Smooth muscle cell (in vitro differentiated cells): Measurements from ENCODE around the gene LRRC28. TPM values are rescaled to one million over a fixed set of nuclear protein-coding genes. Genes with fewer than 3 reads are reported as not detected.

Experiments used
- DNase-seq: peaks from one replicate; lab custom pipeline; 2025; ENCODE audit not compliant: unreplicated experiment; lab: John Stamatoyannopoulos, UW
- H2AFZ ChIP-seq: fragments of 200-600 bp; sonication (generic); 2 replicates; pipeline ENCODE4 v1.6.0; 2016; ENCODE audit warnings: antibody characterized with exemption, low read depth, mild to moderate bottlenecking
- H3F3A ChIP-seq: fragments of 200-600 bp; sonication (generic); 2 replicates; pipeline ENCODE4 v1.6.0; 2017; ENCODE audit warnings: antibody characterized with exemption, low read depth
- H3K27ac ChIP-seq: fragments of 200-600 bp; sonication (generic); 2 replicates; pipeline ENCODE4 v1.5.1; 2016; ENCODE audit warnings: low read depth, mild to moderate bottlenecking
- H3K27me3 ChIP-seq: fragments of 200-600 bp; sonication (generic); 2 replicates; pipeline ENCODE4 v1.6.1; 2016; ENCODE audit warnings: low read depth, mild to moderate bottlenecking
- H3K36me3 ChIP-seq: fragments of 200-600 bp; sonication (generic); 2 replicates; pipeline ENCODE4 v1.5.1; 2016; ENCODE audit warnings: low read depth
- H3K4me1 ChIP-seq: fragments of 200-600 bp; sonication (generic); 2 replicates; pipeline ENCODE4 v1.5.1; 2016; ENCODE audit warnings: low read depth
- H3K4me2 ChIP-seq: fragments of 200-600 bp; sonication (generic); 2 replicates; pipeline ENCODE4 v1.6.0; 2016; ENCODE audit warnings: mild to moderate bottlenecking
- H3K4me3 ChIP-seq: fragments of 200-600 bp; sonication (generic); 2 replicates; pipeline ENCODE4 v1.5.1; 2016; ENCODE audit warnings: mild to moderate bottlenecking
- H3K79me2 ChIP-seq: fragments of 200-600 bp; sonication (generic); 2 replicates; pipeline ENCODE4 v1.6.0; 2016; ENCODE audit warnings: low read depth, mild to moderate bottlenecking
- H3K9ac ChIP-seq: fragments of 200-600 bp; sonication (generic); 2 replicates; pipeline ENCODE4 v1.6.0; 2016; ENCODE audit warnings: low read depth
- H3K9me3 ChIP-seq: fragments of 200-600 bp; sonication (generic); replicated peaks from 2 replicates; pipeline ENCODE4 v1.5.1; 2016; ENCODE audit warnings: low read depth
- H4K20me1 ChIP-seq: fragments of 200-600 bp; sonication (generic); 2 replicates; pipeline ENCODE4 v1.6.0; 2016; ENCODE audit warnings: low read depth
- WGBS: methylation state at CpG from one replicate; pipeline ENCODE4 v1.1.7; 2016; ENCODE audit warnings: low lambda C conversion rate; 5-methylcytosine and 5-hydroxymethylcytosine counted together
- polyA plus RNA-seq: library from polyadenylated mRNA; unstranded; fragments of >200 nt; fragmentation: Nextera tagmentation; extraction: Ambion mirVana; gene quantifications from 2 replicates; pipeline ENCODE4 v1.2.1, GENCODE V29; 2016
- total RNA-seq: library from RNA; depleted of rRNA; stranded (reverse); fragments of >200 nt; gene quantifications from 2 replicates; pipeline ENCODE4 v1.2.3, GENCODE V29; 2014
- TF ChIP-seq, protein P1 (sequence below): fragments of 200-600 bp; sonication (generic); IDR thresholded peaks from 2 replicates; pipeline ENCODE4 v1.5.1; 2017; ENCODE audit warnings: borderline replicate concordance, mild to moderate bottlenecking, antibody characterized with exemption; ENCODE audit not compliant: insufficient read depth, poor library complexity, severe bottlenecking

LRRC28 gene
- total and polyA plus RNA-seq, 2 experiments from 2014 or later, result 26.5 to 28.8 TPM

DNA sequence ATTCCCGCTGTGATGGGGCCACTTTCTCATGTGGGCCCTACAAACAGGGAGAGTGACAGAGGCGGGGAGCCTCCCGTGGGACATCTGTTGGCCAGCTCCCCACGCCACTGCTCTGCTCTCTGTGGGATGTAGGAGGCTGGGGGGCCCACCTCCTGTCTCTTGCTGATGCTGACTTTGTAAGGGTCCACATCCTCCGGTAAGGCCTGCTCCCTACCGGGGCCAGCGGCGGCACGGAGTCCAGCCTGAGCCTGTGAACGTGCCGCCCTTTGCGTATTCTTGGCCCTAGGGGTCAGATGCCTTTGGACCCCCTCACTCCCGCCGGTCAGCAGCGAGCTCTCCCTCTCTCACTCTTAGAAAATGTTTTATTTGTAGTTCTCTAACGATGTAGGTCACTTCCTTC is 153.2 kb downstream of the LRRC28 start:
- no peak overlapping the region for H3K9ac ChIP-seq
- H2AFZ ChIP-seq, result no peak overlapping the region
- no peak overlapping the region for H3K4me2 ChIP-seq
- H3K9me3 ChIP-seq, result no peaks in the 10 kb centered on the region
- no peaks in the 10 kb centered on the region for H3K27me3 ChIP-seq
- DNase-seq, result no peak
- WGBS, result 94% methylated on average over 16 of the region's 16 CpGs
- peaks cover 8% of the 10 kb centered on the region for H3F3A ChIP-seq
- H4K20me1 ChIP-seq, result no peaks in the 10 kb centered on the region
- H3K36me3 ChIP-seq, result no peaks in the 10 kb centered on the region
- H3K27ac ChIP-seq, result no peak overlapping the region
- no peaks in the 10 kb centered on the region for H3K4me1 ChIP-seq
- no peak overlapping the region for H3K4me3 ChIP-seq
- H3K79me2 ChIP-seq, result no peaks in the 10 kb centered on the region
- TF ChIP-seq, protein P1, sequence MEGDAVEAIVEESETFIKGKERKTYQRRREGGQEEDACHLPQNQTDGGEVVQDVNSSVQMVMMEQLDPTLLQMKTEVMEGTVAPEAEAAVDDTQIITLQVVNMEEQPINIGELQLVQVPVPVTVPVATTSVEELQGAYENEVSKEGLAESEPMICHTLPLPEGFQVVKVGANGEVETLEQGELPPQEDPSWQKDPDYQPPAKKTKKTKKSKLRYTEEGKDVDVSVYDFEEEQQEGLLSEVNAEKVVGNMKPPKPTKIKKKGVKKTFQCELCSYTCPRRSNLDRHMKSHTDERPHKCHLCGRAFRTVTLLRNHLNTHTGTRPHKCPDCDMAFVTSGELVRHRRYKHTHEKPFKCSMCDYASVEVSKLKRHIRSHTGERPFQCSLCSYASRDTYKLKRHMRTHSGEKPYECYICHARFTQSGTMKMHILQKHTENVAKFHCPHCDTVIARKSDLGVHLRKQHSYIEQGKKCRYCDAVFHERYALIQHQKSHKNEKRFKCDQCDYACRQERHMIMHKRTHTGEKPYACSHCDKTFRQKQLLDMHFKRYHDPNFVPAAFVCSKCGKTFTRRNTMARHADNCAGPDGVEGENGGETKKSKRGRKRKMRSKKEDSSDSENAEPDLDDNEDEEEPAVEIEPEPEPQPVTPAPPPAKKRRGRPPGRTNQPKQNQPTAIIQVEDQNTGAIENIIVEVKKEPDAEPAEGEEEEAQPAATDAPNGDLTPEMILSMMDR, result no peak

DNA sequence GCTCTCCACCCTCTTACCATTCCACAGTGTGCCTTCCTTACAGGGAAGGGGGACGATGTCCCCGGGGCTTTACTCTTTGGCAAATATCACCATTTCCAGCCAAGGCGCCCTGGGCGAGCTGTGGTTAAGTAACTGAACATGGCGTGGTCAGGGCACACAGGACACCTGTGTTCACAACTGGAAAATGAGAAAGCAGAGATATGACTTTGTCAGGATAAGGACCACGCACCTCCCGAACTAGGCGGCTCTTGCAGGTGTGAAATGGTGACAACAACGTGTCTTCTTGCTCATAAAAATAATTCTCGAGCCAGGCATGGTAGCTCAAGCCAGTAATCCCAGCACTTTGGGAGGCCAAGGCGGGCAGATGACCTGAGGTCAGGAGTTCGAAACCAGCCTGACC is 154.8 kb downstream of the LRRC28 start:
- no peaks in the 10 kb centered on the region for H3K36me3 ChIP-seq
- no peaks in the 10 kb centered on the region for H3K4me1 ChIP-seq
- H3K9me3 ChIP-seq, result no peaks in the 10 kb centered on the region
- H3K4me3 ChIP-seq, result no peak overlapping the region
- H2AFZ ChIP-seq, result no peak overlapping the region
- H3K4me2 ChIP-seq, result no peak overlapping the region
- H3K27ac ChIP-seq, result no peak overlapping the region
- no peak overlapping the region for H3K9ac ChIP-seq
- peaks cover 8% of the 10 kb centered on the region for H3F3A ChIP-seq
- no peaks in the 10 kb centered on the region for H4K20me1 ChIP-seq
- H3K27me3 ChIP-seq, result no peaks in the 10 kb centered on the region
- 96% methylated on average over 12 of the region's 12 CpGs for WGBS
- TF ChIP-seq, protein P1, result no peak
- H3K79me2 ChIP-seq, result no peaks in the 10 kb centered on the region
- no peak for DNase-seq

DNA sequence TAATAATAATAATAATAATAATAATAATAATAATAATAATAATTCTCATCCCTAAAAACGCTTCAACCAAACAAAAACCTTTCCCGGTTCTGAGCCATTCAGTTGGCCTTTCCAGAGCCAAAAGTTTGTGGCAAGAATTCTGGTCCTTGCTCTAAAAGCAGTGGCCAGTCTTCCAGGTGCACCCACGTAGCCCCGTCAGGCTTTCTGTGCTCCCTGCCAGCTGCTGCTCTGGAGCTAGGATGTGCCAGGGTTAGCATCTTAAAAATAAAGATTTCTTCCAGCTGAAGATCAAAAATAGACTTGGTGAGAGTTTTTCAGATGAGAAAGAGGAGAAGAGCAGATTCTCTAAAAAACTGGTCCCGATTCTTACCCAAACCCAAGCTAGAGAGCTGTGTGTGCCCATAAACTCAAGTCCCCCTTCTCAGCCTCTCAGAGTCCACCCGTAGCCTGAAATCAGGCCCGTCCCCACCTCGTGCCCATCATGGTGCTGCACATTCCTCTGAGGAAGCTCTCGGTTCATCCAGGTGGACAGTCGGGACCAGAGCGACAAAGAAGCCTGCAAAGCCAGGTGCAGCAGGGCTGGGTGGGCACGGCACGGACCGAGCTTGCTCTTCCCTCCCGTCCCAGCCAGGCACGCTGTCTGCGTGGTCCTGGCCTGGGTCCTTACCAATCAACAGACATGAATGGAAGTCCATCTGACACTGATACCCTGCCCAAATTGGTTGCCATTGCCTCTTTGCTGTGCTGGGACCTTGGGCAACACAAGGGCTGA is 155.6 kb downstream of the LRRC28 start:
- H3K79me2 ChIP-seq, result no peaks in the 10 kb centered on the region
- H3K27ac ChIP-seq, result no peak overlapping the region
- H2AFZ ChIP-seq, result no peak overlapping the region
- no peaks in the 10 kb centered on the region for H3K4me1 ChIP-seq
- no peaks in the 10 kb centered on the region for H3K9me3 ChIP-seq
- no peak for DNase-seq
- H3K4me3 ChIP-seq, result no peak overlapping the region
- H3K36me3 ChIP-seq, result no peaks in the 10 kb centered on the region
- H3K9ac ChIP-seq, result no peak overlapping the region
- 95% methylated on average over 17 of the region's 17 CpGs for WGBS
- H3K27me3 ChIP-seq, result no peaks in the 10 kb centered on the region
- no peak overlapping the region for H3K4me2 ChIP-seq
- H4K20me1 ChIP-seq, result no peaks in the 10 kb centered on the region
- TF ChIP-seq, protein P1, result no peak
- peaks cover 8% of the 10 kb centered on the region for H3F3A ChIP-seq

DNA sequence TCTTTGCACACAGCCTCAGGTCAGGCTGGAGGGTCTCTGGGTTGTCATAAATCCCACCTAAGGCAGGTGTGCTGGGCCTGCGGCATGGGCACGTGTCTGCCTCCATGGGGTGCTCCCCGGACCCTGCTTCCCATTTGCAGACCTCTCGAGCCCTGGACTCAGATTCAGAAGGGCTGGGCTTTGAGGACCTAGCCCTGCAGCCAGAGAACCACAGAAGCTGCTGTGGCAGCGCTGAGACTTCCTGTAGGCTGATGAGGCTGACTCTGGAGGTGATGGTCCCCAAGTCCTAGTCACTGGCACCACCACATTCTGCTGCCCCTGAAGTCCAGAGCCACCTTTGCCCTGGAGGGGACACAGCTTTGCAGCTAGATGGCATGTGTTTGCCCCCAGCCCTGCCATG is 156.4 kb downstream of the LRRC28 start:
- Histone ChIP-seq H3K27ac (no peak overlapping the region), H3K9ac (no peak overlapping the region), H3K4me2 (no peak overlapping the region), H4K20me1 (no peaks in the 10 kb centered on the region), H2AFZ (no peak overlapping the region), H3K4me3 (no peak overlapping the region), H3K27me3 (no peaks in the 10 kb centered on the region), H3K9me3 (no peaks in the 10 kb centered on the region), H3K79me2 (no peaks in the 10 kb centered on the region), H3F3A (peaks cover 8% of the 10 kb centered on the region), H3K4me1 (no peaks in the 10 kb centered on the region), H3K36me3 (no peaks in the 10 kb centered on the region)
- TF ChIP-seq, protein P1, result no peak
- WGBS, result 95% methylated on average over 5 of the region's 5 CpGs
- DNase-seq, result no peak
